Stimulated activated memory B cell treated with anti-CD40 and anti-IgM and Interleukin-4, amounts not matched to agents 10 μg/mL and 1 μg/mL and 100 μg/mL, for 72 hours (primary cell): ENCODE results near the gene IDH3G.
A peak's percentile ranks its signal among the peaks of the same experiment; 100 is the strongest.
"Not testable (repeated sequence)": the region's sequence is repeated elsewhere in the genome, so short reads cannot be mapped to it uniquely, and the experiment has no call there.

Experiments used
- ATAC-seq: fragments of 150-1000 bp; cut with Tn5 transposase; 2 replicates; pipeline ENCODE4 v1.10.0; 2021
- H3K27ac Mint-ChIP-seq: one replicate; pipeline ENCODE4 v1.8.0; 2022; ENCODE audit warnings: mild to moderate bottlenecking, mixed read lengths
- H3K27me3 Mint-ChIP-seq: one replicate; pipeline ENCODE4 v1.8.0; 2022; ENCODE audit warnings: mixed read lengths
- H3K36me3 Mint-ChIP-seq: one replicate; pipeline ENCODE4 v1.8.0; 2022; ENCODE audit warnings: mixed read lengths
- H3K4me1 Mint-ChIP-seq: one replicate; pipeline ENCODE4 v1.8.0; 2022; ENCODE audit warnings: mixed read lengths
- H3K4me3 Mint-ChIP-seq: one replicate; pipeline ENCODE4 v1.8.0; 2022; ENCODE audit warnings: mild to moderate bottlenecking, moderate library complexity, mixed read lengths
- H3K9me3 Mint-ChIP-seq: one replicate; pipeline ENCODE4 v1.8.0; 2022; ENCODE audit warnings: mixed read lengths

Gene IDH3G

GRCh38 chrX:153765138-153766079, 28.8 kb downstream of the IDH3G start:
- ATAC-seq = no peak
- H3K27ac Mint-ChIP-seq = peak overlapping the region; percentile 46

DNA sequence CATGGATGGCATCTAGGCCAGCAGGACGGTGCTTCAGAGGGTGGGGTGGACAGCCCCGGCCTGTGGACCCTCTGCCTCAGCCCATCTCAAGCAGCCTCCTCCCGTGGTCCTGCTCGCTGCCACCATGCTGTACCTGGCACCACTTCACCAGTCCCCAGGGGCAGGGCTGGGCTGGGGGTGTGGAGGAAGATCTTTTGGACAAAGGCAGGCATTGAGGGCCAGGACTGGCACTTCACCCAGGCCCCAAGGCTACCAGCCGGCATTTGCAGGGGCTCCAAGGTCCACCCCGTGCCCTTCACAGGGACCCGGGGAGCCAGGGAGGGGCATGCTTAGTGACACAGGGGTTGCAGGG, 29.4 kb downstream of the IDH3G start:
- no peak overlapping the region for H3K4me3 Mint-ChIP-seq
- no peak for ATAC-seq
- peaks cover 1% of the 10 kb centered on the region for H3K27me3 Mint-ChIP-seq
- no peak overlapping the region for H3K27ac Mint-ChIP-seq
- no peaks in the 10 kb centered on the region for H3K36me3 Mint-ChIP-seq
- H3K4me1 Mint-ChIP-seq = peaks cover 24% of the 10 kb centered on the region
- H3K9me3 Mint-ChIP-seq = no peaks in the 10 kb centered on the region

More at GRCh38 chrX:153765138-153766079, 28.8 kb downstream of the IDH3G start:
- no peaks in the 10 kb centered on the region for H3K36me3 Mint-ChIP-seq
- H3K4me3 Mint-ChIP-seq = no peak overlapping the region
- peaks cover 7% of the 10 kb centered on the region for H3K27me3 Mint-ChIP-seq
- peaks cover 24% of the 10 kb centered on the region for H3K4me1 Mint-ChIP-seq
- H3K9me3 Mint-ChIP-seq = no peaks in the 10 kb centered on the region

- H3K27ac Mint-ChIP-seq = peak within 1 kb of the TSS; percentile 32
- H3K4me3 Mint-ChIP-seq = no peak within 1 kb of the TSS
- H3K36me3 Mint-ChIP-seq = no peaks in the 10 kb centered on the region
- no peaks in the 10 kb centered on the region for H3K9me3 Mint-ChIP-seq
- peaks cover 24% of the 10 kb centered on the region for H3K4me1 Mint-ChIP-seq
- ATAC-seq = peak; percentile 86
- no peaks in the 10 kb centered on the region for H3K27me3 Mint-ChIP-seq
Observed at GRCh38 chrX:153763989-153764755, 30.0 kb downstream of the IDH3G start, which contains the start of gene PLXNB3. Gene PLXNB3, plus strand, starts transcription at chrX:153764249. Its CDS starts 1,287 bp downstream, at chrX:153765536.

DNA sequence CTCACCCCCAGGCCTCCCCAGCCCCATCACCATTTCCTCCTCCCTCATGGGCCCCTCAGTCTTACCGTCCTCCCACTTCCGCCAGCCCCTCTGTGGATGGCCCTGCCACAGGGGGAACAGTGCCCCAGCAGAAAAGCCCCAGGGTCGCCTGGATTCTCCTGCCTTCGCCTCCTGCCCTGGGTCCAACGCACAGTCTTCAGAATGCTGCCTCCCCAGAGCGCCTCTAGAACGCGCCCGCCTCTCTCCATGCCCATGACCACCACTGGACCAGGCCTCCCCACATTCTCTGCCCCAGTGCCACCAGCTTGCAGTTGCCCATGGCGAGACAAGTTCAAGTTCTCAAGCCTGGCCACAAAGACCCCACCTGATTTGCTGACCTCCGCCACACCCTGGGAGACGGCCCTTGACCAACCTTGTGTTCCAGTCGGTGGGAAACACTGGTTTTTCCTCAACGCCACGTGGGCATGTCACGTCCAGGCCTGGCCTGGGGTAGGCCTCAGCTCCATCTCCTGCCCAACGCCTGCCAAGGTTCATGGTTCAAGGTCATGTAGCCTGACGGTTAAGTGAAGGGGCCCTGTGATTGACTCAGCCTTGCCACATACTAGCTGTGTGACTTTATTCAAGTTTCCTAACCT, 30.8 kb downstream of the IDH3G start:
- ATAC-seq = no peak
- H3K4me3 Mint-ChIP-seq = no peak overlapping the region
- H3K4me1 Mint-ChIP-seq = peaks cover 24% of the 10 kb centered on the region
- H3K36me3 Mint-ChIP-seq = no peaks in the 10 kb centered on the region
- H3K9me3 Mint-ChIP-seq = no peaks in the 10 kb centered on the region
- no peaks in the 10 kb centered on the region for H3K27me3 Mint-ChIP-seq
- H3K27ac Mint-ChIP-seq = peak overlapping the region; percentile 32

DNA sequence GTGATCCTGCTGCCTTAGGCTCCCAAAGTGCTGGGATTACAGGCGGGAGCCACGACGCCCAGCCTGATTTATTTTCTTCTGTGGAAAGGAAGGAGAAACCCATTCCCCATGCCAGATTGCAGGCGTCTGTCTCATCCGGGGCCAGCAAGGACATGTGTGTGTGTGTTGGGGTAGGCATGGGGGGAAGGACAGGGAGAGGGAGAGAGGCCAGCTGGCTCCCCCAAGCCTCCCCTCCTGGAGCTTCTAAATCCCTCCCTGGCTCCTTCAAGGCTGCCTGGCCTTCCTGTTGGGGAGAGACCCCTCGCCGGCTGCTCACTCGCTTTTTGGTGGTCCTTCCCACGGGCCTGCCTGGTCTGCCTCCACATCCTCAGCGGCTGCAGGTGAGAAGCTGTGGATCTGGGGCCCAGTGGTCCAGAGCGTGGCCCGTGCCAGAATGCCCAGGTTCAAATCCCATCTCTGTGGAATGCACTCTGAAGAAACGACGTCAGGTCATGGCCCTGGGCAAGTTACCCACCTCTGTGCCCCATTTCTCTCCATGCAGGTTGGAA, 31.5 kb downstream of the IDH3G start:
- Mint-ChIP-seq H3K4me1 (peaks cover 17% of the 10 kb centered on the region), H3K9me3 (no peaks in the 10 kb centered on the region), H3K27me3 (no peaks in the 10 kb centered on the region), H3K4me3 (no peak overlapping the region), H3K27ac (no peak overlapping the region), H3K36me3 (no peaks in the 10 kb centered on the region)
- no peak for ATAC-seq

DNA sequence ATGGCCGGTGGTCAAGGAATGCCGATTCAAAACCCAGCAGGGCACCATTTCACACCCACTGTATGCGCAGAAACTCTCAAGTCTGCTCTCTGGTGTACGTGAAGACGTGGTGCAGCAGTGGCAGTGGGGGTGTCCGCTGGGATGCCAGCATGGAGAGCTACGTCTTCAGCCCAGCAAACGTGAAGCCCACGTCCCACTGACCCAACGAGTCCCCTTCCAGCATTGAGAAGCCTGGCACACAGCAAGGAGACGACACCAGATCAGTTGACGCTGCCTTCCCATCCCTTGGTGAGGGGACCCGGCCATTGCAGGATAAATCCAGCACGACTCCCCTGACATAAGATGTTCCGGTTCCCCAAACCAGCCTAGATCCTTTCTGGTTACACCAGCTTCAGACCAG, 32.3 kb downstream of the IDH3G start:
- Mint-ChIP-seq H3K4me1 (peaks cover 17% of the 10 kb centered on the region), H3K27ac (no peak overlapping the region), H3K9me3 (no peaks in the 10 kb centered on the region), H3K27me3 (no peaks in the 10 kb centered on the region), H3K4me3 (no peak overlapping the region), H3K36me3 (no peaks in the 10 kb centered on the region)
- ATAC-seq = no peak

- peaks cover 2% of the 10 kb centered on the region for H3K4me1 Mint-ChIP-seq
- ATAC-seq = no peak
- H3K36me3 Mint-ChIP-seq = no peaks in the 10 kb centered on the region
- no peaks in the 10 kb centered on the region for H3K27me3 Mint-ChIP-seq
- H3K4me3 Mint-ChIP-seq = no peak overlapping the region
- no peaks in the 10 kb centered on the region for H3K9me3 Mint-ChIP-seq
- no peak overlapping the region for H3K27ac Mint-ChIP-seq
Observed at GRCh38 chrX:153755136-153755535, 39.0 kb downstream of the IDH3G start.

DNA sequence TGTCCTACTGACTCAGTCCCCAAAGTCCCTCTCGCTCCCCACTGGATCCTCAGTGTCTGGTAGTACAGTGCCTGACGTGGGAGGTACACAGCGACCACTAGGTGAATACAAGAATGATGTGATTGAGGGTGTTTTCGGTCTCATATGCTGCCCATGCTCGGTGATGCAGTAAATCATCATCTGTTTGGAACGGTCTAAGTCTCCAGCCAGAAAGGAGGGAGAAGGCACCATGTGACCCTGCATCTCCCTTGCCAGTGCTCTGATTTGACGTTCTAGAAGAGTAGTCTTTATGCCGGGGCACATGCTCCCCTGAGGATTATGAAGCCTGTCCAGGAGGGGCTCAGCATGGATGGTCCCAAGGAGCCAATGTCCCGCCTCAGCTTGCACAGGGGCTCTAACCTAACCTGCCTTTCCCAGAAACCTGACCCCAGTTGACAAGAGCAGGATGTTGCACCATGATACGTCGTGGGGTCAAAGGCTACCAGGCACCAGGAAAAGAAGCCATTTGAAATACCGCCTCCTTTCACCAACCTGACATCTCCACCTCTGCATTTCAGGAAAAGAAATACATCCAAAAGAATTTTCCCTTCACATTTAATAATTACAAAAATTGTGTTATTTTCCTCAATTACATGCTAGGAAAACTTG, 43.9 kb downstream of the IDH3G start:
- H3K9me3 Mint-ChIP-seq = no peaks in the 10 kb centered on the region
- H3K27me3 Mint-ChIP-seq = no peaks in the 10 kb centered on the region
- no peak overlapping the region for H3K27ac Mint-ChIP-seq
- ATAC-seq = no peak
- no peak overlapping the region for H3K4me3 Mint-ChIP-seq
- H3K36me3 Mint-ChIP-seq = no peaks in the 10 kb centered on the region
- H3K4me1 Mint-ChIP-seq = peaks cover 9% of the 10 kb centered on the region

DNA sequence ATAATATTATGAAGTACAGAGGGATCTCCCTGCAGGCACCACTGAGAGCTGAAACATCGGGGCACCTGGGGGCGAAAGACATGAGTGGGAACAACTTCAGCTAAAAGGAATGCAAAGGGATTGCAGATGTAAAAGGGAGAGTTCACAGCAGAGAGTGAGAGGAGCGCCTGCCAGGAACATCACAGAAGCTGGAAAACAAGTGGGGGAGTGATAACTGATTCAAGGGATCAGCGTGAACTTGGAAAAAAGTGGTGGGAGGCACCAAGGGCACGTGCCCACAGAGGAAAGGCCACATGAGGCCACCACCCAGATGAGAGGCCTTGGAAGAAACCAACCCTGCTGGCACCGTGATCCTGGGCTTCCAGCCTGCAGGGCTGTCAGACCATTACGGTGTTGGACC, 45.2 kb downstream of the IDH3G start:
- not testable (repeated sequence) for ATAC-seq, H3K36me3 Mint-ChIP-seq, H3K4me3 Mint-ChIP-seq, H3K9me3 Mint-ChIP-seq, H3K27me3 Mint-ChIP-seq, H3K27ac Mint-ChIP-seq
- peaks cover 21% of the 10 kb centered on the region for H3K4me1 Mint-ChIP-seq

- not testable (repeated sequence) for H3K27ac Mint-ChIP-seq, H3K4me3 Mint-ChIP-seq, H3K27me3 Mint-ChIP-seq, H3K36me3 Mint-ChIP-seq, H3K9me3 Mint-ChIP-seq, ATAC-seq
- H3K4me1 Mint-ChIP-seq = peaks cover 28% of the 10 kb centered on the region
Observed at GRCh38 chrX:153746991-153747390, 47.2 kb downstream of the IDH3G start.

GRCh38 chrX:153746359-153746758, 47.8 kb downstream of the IDH3G start:
- no peak for ATAC-seq
- Mint-ChIP-seq H3K4me3 (no peak overlapping the region), H3K4me1 (peaks cover 30% of the 10 kb centered on the region), H3K27me3 (no peaks in the 10 kb centered on the region), H3K36me3 (no peaks in the 10 kb centered on the region), H3K27ac (no peak overlapping the region), H3K9me3 (no peaks in the 10 kb centered on the region)

DNA sequence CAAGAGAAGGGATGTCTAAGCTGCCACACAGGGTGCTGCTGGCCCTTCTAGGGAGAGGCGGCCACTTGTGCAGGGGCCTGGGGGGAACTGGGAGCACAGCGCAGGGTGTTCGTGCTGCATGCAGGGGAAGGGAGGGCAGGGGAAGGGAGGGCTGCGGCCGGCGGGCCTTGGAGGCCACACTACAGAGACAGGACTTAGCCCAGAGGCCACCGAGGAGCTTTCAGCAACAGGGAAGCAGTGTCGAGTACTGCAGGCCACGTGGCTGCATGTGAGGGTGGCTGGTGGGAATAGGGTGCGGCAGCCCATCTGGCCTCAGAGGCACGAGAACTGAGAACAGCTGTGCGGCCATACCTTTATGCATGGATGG, 49.1 kb downstream of the IDH3G start:
- H3K27me3 Mint-ChIP-seq, H3K4me3 Mint-ChIP-seq, ATAC-seq, H3K9me3 Mint-ChIP-seq, H3K36me3 Mint-ChIP-seq, H3K27ac Mint-ChIP-seq: not testable (repeated sequence)
- H3K4me1 Mint-ChIP-seq = peaks cover 33% of the 10 kb centered on the region

DNA sequence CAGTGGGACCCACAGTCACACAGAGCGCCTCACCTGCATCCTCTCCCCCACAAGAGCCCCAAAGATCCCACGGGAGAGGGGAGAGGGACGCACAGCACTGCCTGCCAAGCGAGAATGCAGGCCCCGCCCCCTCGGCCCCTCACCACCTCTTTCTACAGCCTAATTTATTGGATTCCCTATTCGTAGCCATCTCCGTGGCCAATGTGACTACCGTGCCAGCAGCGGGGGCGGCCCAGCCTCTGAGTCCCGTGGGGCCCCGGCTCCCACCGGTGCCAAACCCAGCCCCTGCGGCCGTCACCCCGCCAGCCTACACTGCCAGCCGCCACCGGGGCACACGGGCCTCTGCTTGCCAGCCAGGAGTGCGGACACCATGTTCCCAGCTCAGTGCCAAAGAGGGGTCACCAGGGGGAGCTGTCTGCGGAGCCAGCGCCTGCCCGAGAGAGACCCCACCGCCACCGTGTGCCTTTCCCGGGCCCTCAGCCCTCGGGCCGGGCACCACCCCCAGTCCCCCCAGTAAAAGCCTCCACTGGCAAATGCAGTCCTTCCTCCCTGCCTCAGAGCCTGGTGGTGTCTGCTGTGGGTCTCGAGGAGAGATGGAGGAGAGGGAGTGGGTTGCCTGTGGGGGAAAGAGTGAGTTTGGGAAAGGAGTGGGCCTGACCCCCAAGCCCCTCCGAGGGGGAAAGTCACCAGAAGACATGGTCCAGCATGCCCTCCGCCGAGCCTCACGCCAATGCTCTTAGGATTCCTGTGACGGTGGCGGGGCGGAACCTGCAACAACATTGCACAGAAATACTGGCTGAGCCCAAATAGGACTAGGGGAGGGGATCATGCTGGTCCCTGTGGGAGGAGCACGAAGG, 49.7 kb downstream of the IDH3G start:
- H3K4me3 Mint-ChIP-seq = no peak overlapping the region
- no peaks in the 10 kb centered on the region for H3K36me3 Mint-ChIP-seq
- no peaks in the 10 kb centered on the region for H3K27me3 Mint-ChIP-seq
- no peak overlapping the region for H3K27ac Mint-ChIP-seq
- ATAC-seq = no peak
- H3K4me1 Mint-ChIP-seq = peaks cover 27% of the 10 kb centered on the region
- no peaks in the 10 kb centered on the region for H3K9me3 Mint-ChIP-seq
